Esophagus muscularis mucosa (tissue), 3 donors: Measurements from ENCODE around the gene YTHDC2.

Source experiments
- EP300 ChIP-seq: sonication (generic); formaldehyde crosslinking; IDR thresholded peaks from one replicate; pipeline ENCODE4 v1.6.1; 2017; ENCODE audit warnings: antibody characterized with exemption
- TF ChIP-seq, protein P1 (sequence below), 3 experiments: fragments of 200-600 bp in 2 of 3; fragments of 450-650 bp in 1 of 3; sonication (generic) in 2 of 3; IDR thresholded peaks; one replicate each; pipeline ENCODE4 v1.5.1; 2017 to 2019; ENCODE audit warnings: antibody characterized with exemption in 3 of 3, mild to moderate bottlenecking in 2 of 3, moderate library complexity in 1 of 3

- TF ChIP-seq EP300 = no peak
- TF ChIP-seq, protein P1, sequence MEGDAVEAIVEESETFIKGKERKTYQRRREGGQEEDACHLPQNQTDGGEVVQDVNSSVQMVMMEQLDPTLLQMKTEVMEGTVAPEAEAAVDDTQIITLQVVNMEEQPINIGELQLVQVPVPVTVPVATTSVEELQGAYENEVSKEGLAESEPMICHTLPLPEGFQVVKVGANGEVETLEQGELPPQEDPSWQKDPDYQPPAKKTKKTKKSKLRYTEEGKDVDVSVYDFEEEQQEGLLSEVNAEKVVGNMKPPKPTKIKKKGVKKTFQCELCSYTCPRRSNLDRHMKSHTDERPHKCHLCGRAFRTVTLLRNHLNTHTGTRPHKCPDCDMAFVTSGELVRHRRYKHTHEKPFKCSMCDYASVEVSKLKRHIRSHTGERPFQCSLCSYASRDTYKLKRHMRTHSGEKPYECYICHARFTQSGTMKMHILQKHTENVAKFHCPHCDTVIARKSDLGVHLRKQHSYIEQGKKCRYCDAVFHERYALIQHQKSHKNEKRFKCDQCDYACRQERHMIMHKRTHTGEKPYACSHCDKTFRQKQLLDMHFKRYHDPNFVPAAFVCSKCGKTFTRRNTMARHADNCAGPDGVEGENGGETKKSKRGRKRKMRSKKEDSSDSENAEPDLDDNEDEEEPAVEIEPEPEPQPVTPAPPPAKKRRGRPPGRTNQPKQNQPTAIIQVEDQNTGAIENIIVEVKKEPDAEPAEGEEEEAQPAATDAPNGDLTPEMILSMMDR (IDR thresholded peaks at IDR 0.05) = no peak
Measured at GRCh38 chr5:113632996-113633395, 119.5 kb downstream of the YTHDC2 start.
